GM23338 (cell line): ENCODE data around the gene DENND5A. TPM values are rescaled to one million over a fixed set of nuclear protein-coding genes. Genes with fewer than 3 reads are reported as not detected.
"Not testable (repeated sequence)": the region's sequence is repeated elsewhere in the genome, so short reads cannot be mapped to it uniquely, and the experiment has no call there.

ENCODE experiments used
- ATAC-seq: fragments of 200-7000 bp; cut with Tn5 transposase; 3 replicates; pipeline ENCODE4 v1.9.1; 2020
- DNase-seq: peaks from one replicate; pipeline ENCODE4 v3.0.0-alpha.2; 2015; ENCODE audit warnings: low spot score
- H2AFZ ChIP-seq: fragments of 200-600 bp; sonication (generic); 2 replicates; pipeline ENCODE4 v1.8.0; 2016; ENCODE audit warnings: antibody characterized with exemption, mild to moderate bottlenecking, moderate library complexity
- H3F3A ChIP-seq: fragments of 200-600 bp; sonication (generic); replicated peaks from 2 replicates; pipeline ENCODE4 v1.8.0; 2017; ENCODE audit warnings: antibody characterized with exemption, mixed run types, low read depth
- H3K27ac ChIP-seq: fragments of 200-600 bp; sonication (generic); 2 replicates; pipeline ENCODE4 v1.6.1; 2016; ENCODE audit warnings: low read depth
- H3K27me3 ChIP-seq: fragments of 200-600 bp; sonication (generic); 2 replicates; pipeline ENCODE4 v1.8.0; 2016; ENCODE audit warnings: mild to moderate bottlenecking, mixed run types, moderate library complexity; ENCODE audit not compliant: insufficient read depth
- H3K36me3 ChIP-seq: fragments of 200-600 bp; sonication (generic); 2 replicates; pipeline ENCODE4 v1.8.0; 2016; ENCODE audit warnings: mild to moderate bottlenecking; ENCODE audit not compliant: insufficient read depth
- H3K4me1 ChIP-seq: fragments of 200-600 bp; sonication (generic); 2 replicates; pipeline ENCODE4 v1.8.0; 2016; ENCODE audit warnings: mild to moderate bottlenecking, moderate library complexity; ENCODE audit not compliant: insufficient read depth
- H3K4me2 ChIP-seq: fragments of 200-600 bp; sonication (generic); 2 replicates; pipeline ENCODE4 v1.7.1; 2017; ENCODE audit warnings: mixed run types
- H3K4me3 ChIP-seq: fragments of 200-600 bp; sonication (generic); 2 replicates; pipeline ENCODE4 v1.6.1; 2016; ENCODE audit warnings: mixed run types
- H3K79me2 ChIP-seq: fragments of 200-600 bp; sonication (generic); replicated peaks from 2 replicates; pipeline ENCODE4 v1.8.0; 2017; ENCODE audit warnings: mild to moderate bottlenecking; ENCODE audit not compliant: insufficient read depth
- H3K9me2 ChIP-seq: fragments of 200-600 bp; sonication (generic); 2 replicates; pipeline ENCODE4 v1.8.0; 2017; ENCODE audit not compliant: insufficient read depth
- H4K20me1 ChIP-seq: fragments of 200-600 bp; sonication (generic); replicated peaks from 2 replicates; pipeline ENCODE4 v1.8.0; 2017; ENCODE audit warnings: mild to moderate bottlenecking; ENCODE audit not compliant: insufficient read depth
- H3K27ac Mint-ChIP-seq: 2 replicates; pipeline ENCODE4 v1.8.0; 2020; ENCODE audit warnings: inconsistent platforms, mild to moderate bottlenecking, moderate library complexity, mixed read lengths
- H3K27me3 Mint-ChIP-seq: 3 replicates; pipeline ENCODE4 v1.8.0; 2022; ENCODE audit warnings: low read depth, mild to moderate bottlenecking, moderate library complexity, mixed read lengths, inconsistent platforms; ENCODE audit not compliant: insufficient read depth, poor library complexity
- H3K36me3 Mint-ChIP-seq: 3 replicates; pipeline ENCODE4 v1.8.0; 2021; ENCODE audit warnings: low read depth, mild to moderate bottlenecking, inconsistent platforms, moderate library complexity, mixed read lengths
- H3K4me1 Mint-ChIP-seq: 3 replicates; pipeline ENCODE4 v1.8.0; 2020; ENCODE audit warnings: mild to moderate bottlenecking, inconsistent platforms, mixed read lengths
- H3K4me3 Mint-ChIP-seq: 3 replicates; pipeline ENCODE4 v1.8.0; 2021; ENCODE audit warnings: moderate library complexity, mild to moderate bottlenecking, inconsistent platforms, mixed read lengths
- H3K9me3 Mint-ChIP-seq: 3 replicates; pipeline ENCODE4 v1.8.0; 2020; ENCODE audit warnings: moderate library complexity, mild to moderate bottlenecking, inconsistent platforms, mixed read lengths
- CREB1 ChIP-seq: fragments of 250-450 bp; sonication (Bioruptor Pico); IDR thresholded peaks from 2 replicates; pipeline ENCODE4 v1.5.0; 2020; ENCODE audit warnings: low read depth, mild to moderate bottlenecking, moderate library complexity
- CTCF ChIP-seq, 2 experiments: fragments of 200-600 bp in 1 of 2; sonication (generic) in 1 of 2; conservative IDR thresholded peaks; 2 replicates each; pipeline versions ENCODE4 v1.5.1 to v1.6.1; 2016 to 2017; ENCODE audit warnings: antibody characterized with exemption in 2 of 2, low read depth in 2 of 2, mild to moderate bottlenecking in 2 of 2, moderate library complexity in 1 of 2
- EZH2 ChIP-seq: fragments of 200-600 bp; sonication (generic); IDR thresholded peaks from one replicate; pipeline ENCODE4 v1.8.0; 2017; ENCODE audit warnings: antibody characterized with exemption, mild to moderate bottlenecking, low read depth; ENCODE audit not compliant: unreplicated experiment
- JUNB ChIP-seq: IDR thresholded peaks from one replicate; pipeline ENCODE4 v1.6.1; 2016; ENCODE audit warnings: antibody characterized with exemption; ENCODE audit not compliant: unreplicated experiment
- POLR2AphosphoS5 ChIP-seq: IDR thresholded peaks from 2 replicates; pipeline ENCODE4 v1.6.1; 2016; ENCODE audit warnings: antibody characterized with exemption, low read depth
- REST ChIP-seq: IDR thresholded peaks from one replicate; pipeline ENCODE4 v1.6.1; 2018; ENCODE audit warnings: antibody characterized with exemption; ENCODE audit not compliant: unreplicated experiment
- STAT1 ChIP-seq: IDR thresholded peaks from one replicate; pipeline ENCODE4 v1.6.1; 2016; ENCODE audit warnings: antibody characterized with exemption; ENCODE audit not compliant: unreplicated experiment
- ZNF114 ChIP-seq: fragments of 250-450 bp; sonication (Bioruptor Pico); IDR thresholded peaks from 2 replicates; pipeline ENCODE4 v1.5.0; 2020; ENCODE audit warnings: mild to moderate bottlenecking, moderate library complexity
- ZNF462 ChIP-seq: fragments of 250-450 bp; sonication (Bioruptor Pico); IDR thresholded peaks from 2 replicates; pipeline ENCODE4 v1.5.0; 2020; ENCODE audit warnings: mild to moderate bottlenecking, moderate library complexity
- polyA plus RNA-seq: library from polyadenylated mRNA; unstranded; fragments of >200 nt; fragmentation: Nextera tagmentation; extraction: Ambion mirVana; gene quantifications from 2 replicates; pipeline ENCODE4 v1.2.1, GENCODE V29; 2016
- total RNA-seq: library from RNA; depleted of rRNA; stranded (reverse); fragments of >200 nt; shearing (Covaris generic); gene quantifications from 2 replicates; pipeline ENCODE4 v1.2.3, GENCODE V29; 2014

The DENND5A gene
- total and polyA plus RNA-seq, 2 experiments from 2014 or later = 28.1 to 56.3 TPM

- H3K36me3 Mint-ChIP-seq = peaks cover 30% of the 10 kb centered on the region
- H4K20me1 ChIP-seq = no peaks in the 10 kb centered on the region; the same call in 1 of the 2 replicates
- TF ChIP-seq CTCF (conservative IDR thresholded peaks at IDR 0.05; ENCODE audit: low read depth in 2 of 2) (no peak), REST (no peak), EZH2 (no peak), ZNF114 (CRISPR knock-in tag) (no peak), CREB1 (CRISPR knock-in tag) (no peak), ZNF462 (CRISPR knock-in tag) (no peak), POLR2AphosphoS5 (no peak), JUNB (no peak), STAT1 (no peak)
- DNase-seq (no peak), ATAC-seq (no peak)
- no peaks in the 10 kb centered on the region for H3K9me3 Mint-ChIP-seq
- H3F3A ChIP-seq = 0 out of 2 replicates have a peak, but pooled peaks cover 2% of the 10 kb centered on the region
- 0 out of 2 replicates have a peak, but pooled peaks cover 14% of the 10 kb centered on the region for H3K36me3 ChIP-seq
- H3K4me3 ChIP-seq = no peak overlapping the region
- no peaks in the 10 kb centered on the region for H3K9me2 ChIP-seq
- peak overlapping the region; percentile 7; the same call in 1 of the 2 replicates for H3K27ac Mint-ChIP-seq
- H3K27me3 Mint-ChIP-seq = peaks cover 5% of the 10 kb centered on the region
- no peaks in the 10 kb centered on the region for H3K27me3 ChIP-seq
- no peaks in the 10 kb centered on the region for H3K4me1 ChIP-seq
- H3K4me3 Mint-ChIP-seq = no peak overlapping the region
- H3K79me2 ChIP-seq = no peaks in the 10 kb centered on the region
- H3K4me2 ChIP-seq = no peak overlapping the region
- peaks cover 7% of the 10 kb centered on the region; the same call in 2 of the 3 replicates for H3K4me1 Mint-ChIP-seq
- no peak overlapping the region for H3K27ac ChIP-seq
- no peak overlapping the region for H2AFZ ChIP-seq
These were observed 95.4 kb downstream of the DENND5A start for GRCh38 chr11:9169595-9170295.

GRCh38 chr11:9161991-9162390, 103.2 kb downstream of the DENND5A start:
- H3K27ac Mint-ChIP-seq, H3K27me3 Mint-ChIP-seq, H3K79me2 ChIP-seq, H3K4me3 ChIP-seq, H3K9me3 Mint-ChIP-seq, H3K4me1 ChIP-seq, ATAC-seq, H3K4me1 Mint-ChIP-seq, H3K9me2 ChIP-seq, DNase-seq, H3K4me3 Mint-ChIP-seq, H3K27ac ChIP-seq, H3F3A ChIP-seq, H2AFZ ChIP-seq, H4K20me1 ChIP-seq, H3K27me3 ChIP-seq, H3K4me2 ChIP-seq: not testable (repeated sequence)
- peaks cover 19% of the 10 kb centered on the region for H3K36me3 ChIP-seq
- peaks cover 25% of the 10 kb centered on the region for H3K36me3 Mint-ChIP-seq
